CD4-positive, CD25-positive, alpha-beta regulatory T cell (primary cell): ENCODE results near the gene GRID2. TPM values are rescaled to one million over a fixed set of nuclear protein-coding genes. Genes with fewer than 3 reads are reported as not detected.

Experiments
- ATAC-seq, 2 donors: fragments of 150-1000 bp; cut with Tn5 transposase; one replicate each; pipeline ENCODE4 v1.10.0; 2021; ENCODE audit warnings: low read depth in 2 of 2, moderate number of reproducible peaks in 2 of 2, moderate library complexity in 1 of 2
- DNase-seq, 3 donors: peaks; one replicate each; pipeline versions ENCODE4 v3.0.0 to v3.0.0-alpha.2; 2012 to 2022; ENCODE audit warnings: mixed read lengths in 1 of 3
- H3K27ac ChIP-seq: one replicate; pipeline ENCODE4 v1.7.0; 2013; ENCODE audit warnings: mild to moderate bottlenecking, low read length; ENCODE audit not compliant: insufficient read depth, poor library complexity, severe bottlenecking
- H3K27me3 ChIP-seq: one replicate; pipeline ENCODE4 v1.7.0; 2013; ENCODE audit warnings: low read length; ENCODE audit not compliant: control insufficient read depth, insufficient read depth
- H3K36me3 ChIP-seq: one replicate; pipeline ENCODE4 v1.7.0; 2013; ENCODE audit warnings: mild to moderate bottlenecking, low read length, moderate library complexity; ENCODE audit not compliant: control insufficient read depth, insufficient read depth
- H3K4me1 ChIP-seq: 2 replicates; pipeline ENCODE4 v1.7.0; 2013; ENCODE audit warnings: mild to moderate bottlenecking, low read length; ENCODE audit not compliant: insufficient read depth, control insufficient read depth, poor library complexity, severe bottlenecking
- H3K4me3 ChIP-seq: one replicate; pipeline ENCODE4 v1.7.0; 2013; ENCODE audit warnings: low read depth, mild to moderate bottlenecking, low read length, moderate library complexity
- H3K9me3 ChIP-seq, 2 experiments: 1 replicate in 1 of 2; 2 replicates in 1 of 2; pipeline ENCODE4 v1.7.0; 2013; ENCODE audit warnings: low read length in 2 of 2, mild to moderate bottlenecking in 1 of 2, moderate library complexity in 1 of 2; ENCODE audit not compliant: control insufficient read depth in 2 of 2
- H3K27ac Mint-ChIP-seq, 3 donors: one replicate each; pipeline ENCODE4 v1.8.0; 2020 to 2022; ENCODE audit warnings: mild to moderate bottlenecking in 3 of 3, mixed read lengths in 3 of 3, moderate library complexity in 2 of 3
- H3K27me3 Mint-ChIP-seq: one replicate; pipeline ENCODE4 v1.8.0; 2022; ENCODE audit warnings: mild to moderate bottlenecking, mixed read lengths
- H3K36me3 Mint-ChIP-seq: one replicate; pipeline ENCODE4 v1.8.0; 2020; ENCODE audit warnings: mixed read lengths
- H3K4me1 Mint-ChIP-seq, 4 donors: one replicate each; pipeline ENCODE4 v1.8.0; 2020 to 2022; ENCODE audit warnings: mixed read lengths in 4 of 4, mild to moderate bottlenecking in 1 of 4
- H3K4me3 Mint-ChIP-seq, 4 donors: one replicate each; pipeline ENCODE4 v1.8.0; 2020 to 2022; ENCODE audit warnings: mild to moderate bottlenecking in 4 of 4, mixed read lengths in 4 of 4, moderate library complexity in 3 of 4
- H3K9me3 Mint-ChIP-seq, 7 donors: one replicate each; pipeline ENCODE4 v1.8.0; 2020 to 2022; ENCODE audit warnings: mixed read lengths in 7 of 7, mild to moderate bottlenecking in 3 of 7, moderate library complexity in 2 of 7
- polyA plus RNA-seq, 4 donors: library from polyadenylated mRNA; unstranded; fragments of 300-500 nt; fragmentation: Illumina TruSeq; gene quantifications; one replicate each; pipeline ENCODE4 v1.2.3, GENCODE V29; 2021
- total RNA-seq: library from RNA; stranded (reverse); gene quantifications from one replicate; pipeline ENCODE4 v1.2.3, GENCODE V29; 2022

Gene GRID2
- total and polyA plus RNA-seq, 5 donors from 2014 or later: not detected

DNA sequence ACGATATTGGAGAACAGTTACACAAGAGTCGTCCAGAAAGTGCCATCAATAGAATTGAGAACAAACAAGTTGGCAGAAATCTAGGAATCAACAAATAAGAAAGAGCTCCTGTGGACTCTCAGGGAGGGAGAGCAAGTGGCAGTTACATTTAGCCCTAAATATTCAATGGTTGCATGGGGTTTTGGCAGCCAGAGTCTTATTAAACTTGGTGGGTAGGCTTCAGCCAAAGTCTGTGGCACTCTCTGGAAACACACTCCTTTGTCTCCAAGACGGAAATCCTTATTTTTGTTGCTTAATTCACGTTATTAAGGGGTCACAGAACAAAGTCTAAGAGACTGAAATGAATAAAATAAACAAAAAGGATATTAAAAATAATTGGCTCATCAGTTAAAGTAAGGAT, 782.6 kb downstream of the GRID2 start:
- ATAC-seq (no peak), DNase-seq (no peak)
- Histone ChIP-seq H3K27ac (no peak overlapping the region), H3K27me3 (no peaks in the 10 kb centered on the region), H3K36me3 (no peaks in the 10 kb centered on the region), H3K4me1 (no peaks in the 10 kb centered on the region), H3K9me3 (no peaks in the 10 kb centered on the region), H3K4me3 (no peak overlapping the region)
- Mint-ChIP-seq H3K4me3 (no peak overlapping the region), H3K9me3 (peaks cover 0 to 13% (median 2%) of the 10 kb centered on the region in 7 donors), H3K27ac (no peak overlapping the region), H3K27me3 (no peaks in the 10 kb centered on the region), H3K4me1 (no peaks in the 10 kb centered on the region), H3K36me3 (no peaks in the 10 kb centered on the region)

DNA sequence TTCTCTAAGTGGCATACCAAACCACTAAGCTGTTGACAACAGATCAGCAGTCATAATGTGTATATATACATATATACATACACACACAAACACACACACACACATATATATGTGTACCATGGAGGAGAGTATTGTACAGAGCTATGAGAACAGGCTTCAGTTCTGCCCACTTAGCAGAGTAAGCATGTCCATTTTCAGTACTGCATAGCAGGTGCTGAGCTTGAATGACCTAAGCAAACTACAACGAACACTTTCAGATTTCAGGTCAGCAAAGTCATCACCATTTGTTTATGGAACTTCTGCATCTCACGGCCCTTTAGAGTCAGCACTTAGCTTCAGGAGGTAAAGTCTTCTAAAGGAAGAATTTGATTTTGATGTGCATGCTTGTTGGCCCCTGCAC, 789.0 kb downstream of the GRID2 start:
- no peaks in the 10 kb centered on the region for H3K36me3 ChIP-seq
- H3K27ac ChIP-seq: no peak overlapping the region
- H3K27ac Mint-ChIP-seq: no peak overlapping the region
- no peaks in the 10 kb centered on the region for H3K9me3 ChIP-seq
- H3K27me3 ChIP-seq: no peaks in the 10 kb centered on the region
- no peaks in the 10 kb centered on the region for H3K4me1 ChIP-seq
- DNase-seq (no peak), ATAC-seq (no peak)
- H3K36me3 Mint-ChIP-seq: no peaks in the 10 kb centered on the region
- H3K4me1 Mint-ChIP-seq: no peaks in the 10 kb centered on the region
- no peak overlapping the region for H3K4me3 ChIP-seq
- no peaks in the 10 kb centered on the region for H3K27me3 Mint-ChIP-seq
- peaks cover 0 to 11% (median 3%) of the 10 kb centered on the region in 7 donors for H3K9me3 Mint-ChIP-seq
- H3K4me3 Mint-ChIP-seq: no peak overlapping the region

- no peaks in the 10 kb centered on the region for H3K36me3 ChIP-seq
These were observed 799.3 kb downstream of the GRID2 start for GRCh38 chr4:93103042-93103441.

DNA sequence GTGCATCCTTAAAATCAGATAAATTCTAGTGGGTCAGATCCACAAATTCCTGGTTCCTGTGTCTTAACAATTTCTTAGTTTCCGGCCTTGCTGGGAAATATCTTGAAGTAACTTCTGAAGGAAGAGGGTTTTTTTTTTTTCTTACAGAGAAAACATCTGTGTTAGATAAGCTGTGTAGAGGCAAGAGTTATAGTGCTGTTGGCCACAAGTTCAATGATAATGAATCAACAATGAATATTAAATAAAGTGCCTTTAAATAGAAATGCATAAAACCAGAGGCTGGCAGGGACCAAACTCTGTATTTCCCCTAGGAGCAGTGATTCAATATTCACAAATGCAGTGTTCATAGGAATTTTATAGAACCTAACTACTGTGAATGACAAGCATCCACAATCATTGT, 812.9 kb downstream of the GRID2 start:
- no peaks in the 10 kb centered on the region for H3K4me1 ChIP-seq
- H3K36me3 ChIP-seq: no peaks in the 10 kb centered on the region
- peaks cover 0 to 24% (median 5%) of the 10 kb centered on the region in 7 donors for H3K9me3 Mint-ChIP-seq
- H3K4me3 Mint-ChIP-seq: no peak overlapping the region
- H3K36me3 Mint-ChIP-seq: no peaks in the 10 kb centered on the region
- H3K27ac Mint-ChIP-seq: no peak overlapping the region
- H3K27me3 Mint-ChIP-seq: no peaks in the 10 kb centered on the region
- H3K27ac ChIP-seq: no peak overlapping the region
- peaks cover 2 to 10% of the 10 kb centered on the region in 2 experiments for H3K9me3 ChIP-seq
- no peaks in the 10 kb centered on the region for H3K27me3 ChIP-seq
- no peak for ATAC-seq
- DNase-seq: no peak
- H3K4me1 Mint-ChIP-seq: no peaks in the 10 kb centered on the region
- H3K4me3 ChIP-seq: no peak overlapping the region

More at GRCh38 chr4:93103042-93103441, 799.3 kb downstream of the GRID2 start:
- no peak for DNase-seq
- H3K36me3 Mint-ChIP-seq: no peaks in the 10 kb centered on the region
- H3K4me3 Mint-ChIP-seq: no peak overlapping the region
- Histone ChIP-seq H3K4me3 (no peak overlapping the region), H3K27me3 (no peaks in the 10 kb centered on the region), H3K27ac (no peak overlapping the region), H3K9me3 (no peaks in the 10 kb centered on the region), H3K4me1 (no peaks in the 10 kb centered on the region)
- H3K27me3 Mint-ChIP-seq: no peaks in the 10 kb centered on the region
- ATAC-seq: no peak
- peaks cover 0 to 23% (median 9%) of the 10 kb centered on the region in 7 donors for H3K9me3 Mint-ChIP-seq
- peak overlapping the region in 1 of 3 donors; percentile 59 for H3K27ac Mint-ChIP-seq
- no peaks in the 10 kb centered on the region for H3K4me1 Mint-ChIP-seq

DNA sequence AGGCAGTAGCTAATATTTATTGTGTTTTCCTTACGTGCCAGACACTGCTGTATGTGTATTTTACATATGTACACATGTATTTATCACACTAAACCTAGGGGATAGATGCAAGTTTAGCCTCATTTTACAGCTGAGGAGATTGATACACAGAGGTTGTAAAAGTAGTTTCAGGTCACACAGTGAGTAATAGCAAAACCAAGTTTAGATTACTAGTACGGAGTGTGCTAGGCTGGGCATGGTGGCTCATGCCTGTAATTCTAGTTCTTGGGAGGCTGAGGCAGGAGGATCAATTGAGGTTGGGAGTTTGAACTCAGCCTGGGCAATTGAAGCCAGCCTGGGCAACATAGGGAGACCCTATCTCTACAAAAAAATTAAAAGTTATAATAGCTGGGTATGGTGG, 823.7 kb downstream of the GRID2 start:
- H3K4me3 ChIP-seq: no peak overlapping the region
- H3K27ac ChIP-seq: no peak overlapping the region
- H3K4me3 Mint-ChIP-seq: no peak overlapping the region
- H3K27me3 ChIP-seq: no peaks in the 10 kb centered on the region
- H3K9me3 ChIP-seq: no peaks in the 10 kb centered on the region
- H3K9me3 Mint-ChIP-seq: peaks cover 0 to 8% (median 4%) of the 10 kb centered on the region in 7 donors
- no peaks in the 10 kb centered on the region for H3K4me1 ChIP-seq
- no peaks in the 10 kb centered on the region for H3K4me1 Mint-ChIP-seq
- H3K36me3 ChIP-seq: no peaks in the 10 kb centered on the region
- H3K27ac Mint-ChIP-seq: no peak overlapping the region
- H3K27me3 Mint-ChIP-seq: no peaks in the 10 kb centered on the region
- ATAC-seq: no peak
- no peak for DNase-seq
- H3K36me3 Mint-ChIP-seq: no peaks in the 10 kb centered on the region

GRCh38 chr4:93132631-93133030, 828.9 kb downstream of the GRID2 start:
- DNase-seq (no peak), ATAC-seq (no peak)

GRCh38 chr4:93139118-93139517, 835.4 kb downstream of the GRID2 start:
- no peaks in the 10 kb centered on the region for H3K36me3 ChIP-seq
- no peak for DNase-seq
- H3K9me3 ChIP-seq: no peaks in the 10 kb centered on the region
- Mint-ChIP-seq H3K36me3 (no peaks in the 10 kb centered on the region), H3K4me3 (no peak overlapping the region), H3K4me1 (no peaks in the 10 kb centered on the region), H3K27me3 (no peaks in the 10 kb centered on the region), H3K9me3 (peaks cover 3 to 11% (median 6%) of the 10 kb centered on the region in 7 donors), H3K27ac (no peak overlapping the region)
- no peaks in the 10 kb centered on the region for H3K27me3 ChIP-seq
- H3K4me1 ChIP-seq: no peaks in the 10 kb centered on the region
- H3K27ac ChIP-seq: no peak overlapping the region
- no peak overlapping the region for H3K4me3 ChIP-seq
- ATAC-seq: no peak

More at GRCh38 chr4:93132631-93133030, 828.9 kb downstream of the GRID2 start:
- Histone ChIP-seq H3K9me3 (no peaks in the 10 kb centered on the region), H3K4me1 (no peaks in the 10 kb centered on the region), H3K4me3 (no peak overlapping the region), H3K36me3 (no peaks in the 10 kb centered on the region), H3K27me3 (no peaks in the 10 kb centered on the region), H3K27ac (no peak overlapping the region)
- Mint-ChIP-seq H3K4me3 (no peak overlapping the region), H3K27me3 (no peaks in the 10 kb centered on the region), H3K27ac (no peak overlapping the region), H3K9me3 (peaks cover 0 to 5% (median 4%) of the 10 kb centered on the region in 7 donors), H3K36me3 (no peaks in the 10 kb centered on the region), H3K4me1 (no peaks in the 10 kb centered on the region)

DNA sequence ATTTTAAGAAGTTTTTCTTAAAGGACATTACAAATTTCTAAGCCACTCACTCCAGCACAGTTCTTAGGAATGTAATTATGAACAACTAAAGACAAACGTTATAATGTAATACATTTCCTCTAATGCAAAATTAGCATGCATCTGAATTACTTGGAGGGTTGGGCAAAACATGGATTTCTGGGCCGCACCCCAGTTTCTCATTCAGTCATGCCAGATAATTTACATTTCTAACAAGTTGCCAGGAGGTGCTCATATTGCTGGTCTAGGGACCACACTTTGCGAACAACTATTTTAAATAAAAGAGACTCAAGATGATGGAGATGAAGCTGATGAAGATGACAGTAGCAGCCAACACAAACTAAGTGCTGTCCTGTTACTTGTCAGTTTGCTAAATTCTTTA, 840.1 kb downstream of the GRID2 start:
- H3K9me3 ChIP-seq: no peaks in the 10 kb centered on the region
- no peaks in the 10 kb centered on the region for H3K36me3 ChIP-seq
- no peak overlapping the region for H3K27ac ChIP-seq
- Mint-ChIP-seq H3K36me3 (no peaks in the 10 kb centered on the region), H3K4me3 (no peak overlapping the region), H3K27ac (no peak overlapping the region), H3K27me3 (no peaks in the 10 kb centered on the region), H3K9me3 (peaks cover 0 to 7% (median 3%) of the 10 kb centered on the region in 7 donors), H3K4me1 (no peaks in the 10 kb centered on the region)
- DNase-seq (no peak), ATAC-seq (no peak)
- H3K4me3 ChIP-seq: no peak overlapping the region
- H3K27me3 ChIP-seq: no peaks in the 10 kb centered on the region
- no peaks in the 10 kb centered on the region for H3K4me1 ChIP-seq
